ENCODE measurements around the gene MLLT3.

Gene MLLT3

GRCh38 chr9:20616808-20617207 is 5.5 kb downstream of the MLLT3 start:
- Histone ChIP-seq H3K9ac (no peak overlapping the region), H3K4me3 (IDR thresholded peaks at IDR 0.05; ENCODE audit: insufficient read depth, low read depth, low read length) (no peak overlapping the region), H3K4me2 (no peak overlapping the region), H3K27me3 (ENCODE audit: insufficient read depth, low read depth) (no peaks in the 10 kb centered on the region), H3K27ac (no peak overlapping the region), H4K20me1 (ENCODE audit: insufficient read depth) (no peaks in the 10 kb centered on the region), H3K4me1 (ENCODE audit: low read depth, poor library complexity, severe bottlenecking) (no peaks in the 10 kb centered on the region), H3K79me2 (ENCODE audit: insufficient read depth, low read depth) (no peaks in the 10 kb centered on the region; the same call in 1 of the 2 replicates), H2AFZ (ENCODE audit: low read depth) (no peak overlapping the region), H3K36me3 (ENCODE audit: insufficient read depth) (no peaks in the 10 kb centered on the region)
- TF ChIP-seq CTCF (conservative IDR thresholded peaks at IDR 0.05; ENCODE audit: low read depth, low read length): no peak

DNA sequence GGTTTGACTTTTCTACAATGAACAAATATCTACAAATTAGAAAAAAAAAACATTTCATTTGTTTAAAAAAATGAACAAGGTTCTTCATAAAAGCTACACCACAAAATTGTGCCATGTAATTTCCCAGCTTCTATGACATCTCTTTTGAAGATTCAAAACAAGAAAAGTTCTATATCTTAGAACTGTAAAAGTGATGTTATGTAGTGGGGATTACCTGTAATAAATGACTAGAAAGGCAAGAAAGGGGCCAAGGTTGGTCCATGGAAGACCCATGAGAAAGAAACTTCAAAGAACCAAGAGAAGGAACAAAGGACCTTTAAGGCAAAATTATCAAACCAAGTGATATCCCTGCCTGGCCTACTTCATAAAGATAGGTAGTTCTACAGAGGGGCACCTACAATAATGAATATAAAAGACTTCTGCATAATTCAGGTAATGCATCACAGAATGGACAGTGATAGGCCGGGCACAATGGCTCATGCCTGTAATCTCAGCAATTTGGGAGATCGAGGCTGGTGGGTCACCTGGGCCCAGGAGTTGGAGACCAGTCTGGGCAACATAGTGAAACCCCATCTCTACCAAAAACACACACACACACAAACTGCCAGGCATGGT is 7.6 kb downstream of the MLLT3 start:
- no peaks in the 10 kb centered on the region for H3K27me3 ChIP-seq (ENCODE audit: insufficient read depth, low read depth)
- TF ChIP-seq CTCF (conservative IDR thresholded peaks at IDR 0.05; ENCODE audit: low read depth, low read length): no peak
- H3K4me3 ChIP-seq (IDR thresholded peaks at IDR 0.05; ENCODE audit: insufficient read depth, low read depth, low read length): no peak overlapping the region
- no peaks in the 10 kb centered on the region for H3K4me1 ChIP-seq (ENCODE audit: low read depth, poor library complexity, severe bottlenecking)
- H3K4me2 ChIP-seq: no peak overlapping the region
- H2AFZ ChIP-seq (ENCODE audit: low read depth): no peak overlapping the region
- no peak overlapping the region for H3K9ac ChIP-seq
- no peaks in the 10 kb centered on the region for H3K36me3 ChIP-seq (ENCODE audit: insufficient read depth)
- no peaks in the 10 kb centered on the region; the same call in 1 of the 2 replicates for H3K79me2 ChIP-seq (ENCODE audit: insufficient read depth, low read depth)
- H4K20me1 ChIP-seq (ENCODE audit: insufficient read depth): no peaks in the 10 kb centered on the region
- no peak overlapping the region for H3K27ac ChIP-seq

DNA sequence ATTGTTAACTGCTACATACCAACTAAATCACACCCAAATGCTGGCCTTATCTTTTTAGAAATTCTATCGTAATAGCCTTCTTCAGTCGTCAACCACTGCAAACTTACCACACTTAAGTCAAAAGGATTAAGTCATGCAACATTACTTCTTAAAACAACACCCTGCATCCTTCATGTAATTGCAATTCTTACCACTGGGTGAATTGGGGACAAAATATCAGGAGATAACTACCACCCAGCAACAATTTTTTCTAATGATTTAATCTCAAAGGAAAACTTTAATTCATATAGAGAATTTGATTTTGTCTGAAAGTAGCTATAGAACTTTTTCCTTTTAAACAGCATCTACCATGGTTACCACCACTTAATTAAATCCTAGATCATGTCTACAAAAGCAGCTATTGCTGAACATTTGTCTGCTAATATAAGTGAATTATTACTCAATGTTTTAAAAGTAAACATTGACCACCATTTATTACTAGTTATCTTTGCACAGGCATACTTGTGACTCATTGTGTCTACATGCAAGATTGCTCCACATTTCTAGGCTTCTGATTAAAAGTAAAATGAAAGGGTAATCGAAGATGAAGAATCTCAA is 10.5 kb downstream of the MLLT3 start:
- Histone ChIP-seq H3K4me2 (no peak overlapping the region), H4K20me1 (ENCODE audit: insufficient read depth) (no peaks in the 10 kb centered on the region), H3K4me1 (ENCODE audit: low read depth, poor library complexity, severe bottlenecking) (peaks cover 6% of the 10 kb centered on the region), H3K79me2 (ENCODE audit: insufficient read depth, low read depth) (no peaks in the 10 kb centered on the region; the same call in 1 of the 2 replicates), H3K9ac (no peak overlapping the region), H3K27me3 (ENCODE audit: insufficient read depth, low read depth) (no peaks in the 10 kb centered on the region), H3K36me3 (ENCODE audit: insufficient read depth) (no peaks in the 10 kb centered on the region), H3K4me3 (IDR thresholded peaks at IDR 0.05; ENCODE audit: insufficient read depth, low read depth, low read length) (no peak overlapping the region), H3K27ac (no peak overlapping the region), H2AFZ (ENCODE audit: low read depth) (no peak overlapping the region)
- no peak; the same call in 1 of the 2 replicates for TF ChIP-seq CTCF (conservative IDR thresholded peaks at IDR 0.05; ENCODE audit: low read depth, low read length)

GRCh38 chr9:20610591-20610990 is 11.7 kb downstream of the MLLT3 start:
- no peaks in the 10 kb centered on the region for H4K20me1 ChIP-seq (ENCODE audit: insufficient read depth)
- H2AFZ ChIP-seq (ENCODE audit: low read depth): no peak overlapping the region
- no peak overlapping the region for H3K9ac ChIP-seq
- H3K27ac ChIP-seq: no peak overlapping the region
- no peak overlapping the region for H3K4me2 ChIP-seq
- peaks cover 12% of the 10 kb centered on the region for H3K4me1 ChIP-seq (ENCODE audit: low read depth, poor library complexity, severe bottlenecking)
- no peak for TF ChIP-seq CTCF (conservative IDR thresholded peaks at IDR 0.05; ENCODE audit: low read depth, low read length)
- no peaks in the 10 kb centered on the region for H3K36me3 ChIP-seq (ENCODE audit: insufficient read depth)
- no peaks in the 10 kb centered on the region for H3K79me2 ChIP-seq (ENCODE audit: insufficient read depth, low read depth)
- no peak overlapping the region for H3K4me3 ChIP-seq (IDR thresholded peaks at IDR 0.05; ENCODE audit: insufficient read depth, low read depth, low read length)
- no peaks in the 10 kb centered on the region for H3K27me3 ChIP-seq (ENCODE audit: insufficient read depth, low read depth)
